Ishikawa (cell line): ENCODE measurements around the gene AMMECR1L.

ENCODE experiments used
- CEBPB ChIP-seq: IDR thresholded peaks from 2 replicates; pipeline ENCODE4 v1.6.1; 2012
- CREB1 ChIP-seq: IDR thresholded peaks from 2 replicates; pipeline ENCODE4 v1.6.1; 2012; ENCODE audit warnings: low read depth
- EGR1 ChIP-seq: IDR thresholded peaks from 2 replicates; pipeline ENCODE4 v1.6.1; 2012
- EP300 ChIP-seq: IDR thresholded peaks from 2 replicates; pipeline ENCODE4 v1.6.1; 2012; ENCODE audit warnings: borderline replicate concordance
- FOXM1 ChIP-seq: IDR thresholded peaks from 2 replicates; pipeline ENCODE4 v1.6.1; 2012; ENCODE audit warnings: low read depth, borderline replicate concordance
- NFIC ChIP-seq: IDR thresholded peaks from 2 replicates; pipeline ENCODE4 v1.6.1; 2012
- RAD21 ChIP-seq: IDR thresholded peaks from 2 replicates; pipeline ENCODE4 v1.6.1; 2012; ENCODE audit warnings: low read depth
- TAF1 ChIP-seq: IDR thresholded peaks from 2 replicates; pipeline ENCODE4 v1.6.1; 2012; ENCODE audit warnings: low read depth, mild to moderate bottlenecking
- TCF12 ChIP-seq: IDR thresholded peaks from 2 replicates; pipeline ENCODE4 v1.6.1; 2012; ENCODE audit warnings: low read depth
- TEAD4 ChIP-seq: IDR thresholded peaks from 2 replicates; pipeline ENCODE4 v1.6.1; 2012
- YY1 ChIP-seq: IDR thresholded peaks from 2 replicates; pipeline ENCODE4 v1.6.1; 2012; ENCODE audit warnings: low read depth
- ZBTB7A ChIP-seq: IDR thresholded peaks from 2 replicates; pipeline ENCODE4 v1.6.1; 2012; ENCODE audit warnings: low read depth
- TF ChIP-seq, protein P1 (sequence below): IDR thresholded peaks from 2 replicates; pipeline ENCODE4 v1.6.1; 2012
- TF ChIP-seq, protein P2 (sequence below): IDR thresholded peaks from 2 replicates; pipeline ENCODE4 v1.6.1; 2012; ENCODE audit warnings: low read depth, mild to moderate bottlenecking
- TF ChIP-seq, protein P3 (sequence below): IDR thresholded peaks from 2 replicates; pipeline ENCODE4 v1.6.1; 2012

The AMMECR1L gene

GRCh38 chr2:127843677-127844076, 42.1 kb downstream of the AMMECR1L start:
- TF ChIP-seq TEAD4 (no peak), CEBPB (no peak)

- TF ChIP-seq FOXM1 (no peak), YY1 (no peak), CREB1 (no peak), EP300 (no peak), RAD21 (no peak), NFIC (no peak)
- TF ChIP-seq, protein P1, sequence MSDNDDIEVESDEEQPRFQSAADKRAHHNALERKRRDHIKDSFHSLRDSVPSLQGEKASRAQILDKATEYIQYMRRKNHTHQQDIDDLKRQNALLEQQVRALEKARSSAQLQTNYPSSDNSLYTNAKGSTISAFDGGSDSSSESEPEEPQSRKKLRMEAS, result no peak
- TF ChIP-seq, protein P2, sequence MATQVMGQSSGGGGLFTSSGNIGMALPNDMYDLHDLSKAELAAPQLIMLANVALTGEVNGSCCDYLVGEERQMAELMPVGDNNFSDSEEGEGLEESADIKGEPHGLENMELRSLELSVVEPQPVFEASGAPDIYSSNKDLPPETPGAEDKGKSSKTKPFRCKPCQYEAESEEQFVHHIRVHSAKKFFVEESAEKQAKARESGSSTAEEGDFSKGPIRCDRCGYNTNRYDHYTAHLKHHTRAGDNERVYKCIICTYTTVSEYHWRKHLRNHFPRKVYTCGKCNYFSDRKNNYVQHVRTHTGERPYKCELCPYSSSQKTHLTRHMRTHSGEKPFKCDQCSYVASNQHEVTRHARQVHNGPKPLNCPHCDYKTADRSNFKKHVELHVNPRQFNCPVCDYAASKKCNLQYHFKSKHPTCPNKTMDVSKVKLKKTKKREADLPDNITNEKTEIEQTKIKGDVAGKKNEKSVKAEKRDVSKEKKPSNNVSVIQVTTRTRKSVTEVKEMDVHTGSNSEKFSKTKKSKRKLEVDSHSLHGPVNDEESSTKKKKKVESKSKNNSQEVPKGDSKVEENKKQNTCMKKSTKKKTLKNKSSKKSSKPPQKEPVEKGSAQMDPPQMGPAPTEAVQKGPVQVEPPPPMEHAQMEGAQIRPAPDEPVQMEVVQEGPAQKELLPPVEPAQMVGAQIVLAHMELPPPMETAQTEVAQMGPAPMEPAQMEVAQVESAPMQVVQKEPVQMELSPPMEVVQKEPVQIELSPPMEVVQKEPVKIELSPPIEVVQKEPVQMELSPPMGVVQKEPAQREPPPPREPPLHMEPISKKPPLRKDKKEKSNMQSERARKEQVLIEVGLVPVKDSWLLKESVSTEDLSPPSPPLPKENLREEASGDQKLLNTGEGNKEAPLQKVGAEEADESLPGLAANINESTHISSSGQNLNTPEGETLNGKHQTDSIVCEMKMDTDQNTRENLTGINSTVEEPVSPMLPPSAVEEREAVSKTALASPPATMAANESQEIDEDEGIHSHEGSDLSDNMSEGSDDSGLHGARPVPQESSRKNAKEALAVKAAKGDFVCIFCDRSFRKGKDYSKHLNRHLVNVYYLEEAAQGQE, result no peak
Observed at GRCh38 chr2:127841466-127842178, 44.1 kb downstream of the AMMECR1L start.

GRCh38 chr2:127840893-127841292, 44.9 kb downstream of the AMMECR1L start:
- TF ChIP-seq TCF12, result no peak
- TF ChIP-seq ZBTB7A, result no peak
- no peak for TF ChIP-seq FOXM1
- TF ChIP-seq, protein P1, result no peak
- no peak for TF ChIP-seq NFIC
- no peak for TF ChIP-seq TEAD4
- no peak for TF ChIP-seq CEBPB
- TF ChIP-seq RAD21, result no peak
- no peak for TF ChIP-seq EGR1
- no peak for TF ChIP-seq YY1
- TF ChIP-seq, protein P3, sequence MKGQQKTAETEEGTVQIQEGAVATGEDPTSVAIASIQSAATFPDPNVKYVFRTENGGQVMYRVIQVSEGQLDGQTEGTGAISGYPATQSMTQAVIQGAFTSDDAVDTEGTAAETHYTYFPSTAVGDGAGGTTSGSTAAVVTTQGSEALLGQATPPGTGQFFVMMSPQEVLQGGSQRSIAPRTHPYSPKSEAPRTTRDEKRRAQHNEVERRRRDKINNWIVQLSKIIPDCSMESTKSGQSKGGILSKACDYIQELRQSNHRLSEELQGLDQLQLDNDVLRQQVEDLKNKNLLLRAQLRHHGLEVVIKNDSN, result no peak
- no peak for TF ChIP-seq EP300
- TF ChIP-seq, protein P2, result no peak
- TF ChIP-seq CREB1, result no peak
- TF ChIP-seq TAF1, result no peak

DNA sequence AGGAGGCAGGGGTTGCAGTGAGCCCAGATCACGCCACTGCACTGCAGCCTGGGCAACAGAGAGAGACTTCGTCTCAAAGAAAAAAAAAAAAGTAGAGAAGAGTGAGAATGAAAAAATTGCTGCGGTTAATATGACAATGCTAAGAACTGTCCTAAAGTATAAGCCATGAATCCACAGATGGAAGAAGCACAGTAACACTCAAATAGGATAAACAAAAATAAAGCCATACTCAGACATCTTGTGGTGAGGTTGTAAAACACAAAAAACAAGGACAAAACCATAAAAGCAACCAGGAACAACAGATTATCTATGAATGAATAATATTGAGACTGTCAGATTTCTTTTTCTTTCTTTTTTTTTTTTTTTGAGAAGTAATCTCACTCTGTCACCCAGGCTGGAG, 50.8 kb downstream of the AMMECR1L start:
- TF ChIP-seq EP300 (no peak), TCF12 (no peak), NFIC (no peak), CREB1 (no peak), FOXM1 (no peak), YY1 (no peak), ZBTB7A (no peak)
- TF ChIP-seq, protein P1, result no peak

DNA sequence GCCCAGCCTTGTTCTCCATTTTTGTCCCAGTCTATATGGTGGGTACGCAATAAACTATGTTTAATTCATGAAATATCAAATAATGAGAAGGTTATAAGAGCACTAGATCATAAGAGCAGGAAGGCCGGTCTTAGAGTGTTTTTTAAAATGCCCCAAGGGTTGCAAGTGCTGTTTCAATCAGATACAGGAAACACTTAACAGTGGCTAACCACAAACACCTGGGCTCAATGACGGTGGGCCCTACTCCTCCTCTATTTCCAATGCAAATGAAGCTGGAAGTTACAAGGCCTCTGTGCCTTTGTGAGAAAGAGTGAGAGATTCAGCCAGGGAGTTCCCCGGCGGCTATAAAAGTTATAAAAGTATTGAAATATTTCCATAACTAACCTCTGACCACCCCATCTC, 55.9 kb downstream of the AMMECR1L start:
- TF ChIP-seq FOXM1 (no peak), CEBPB (no peak), EP300 (no peak), ZBTB7A (no peak), TAF1 (no peak), TCF12 (no peak), CREB1 (no peak), EGR1 (no peak), TEAD4 (no peak), RAD21 (no peak), NFIC (no peak), YY1 (no peak)
- TF ChIP-seq, protein P1, result no peak
- TF ChIP-seq, protein P3, result no peak
- TF ChIP-seq, protein P2, result no peak
